Trophoblast cell (in vitro differentiated cells and primary cell): ENCODE data around the gene RPL41.

Source experiments
- DNase-seq, 2 donors: peaks; one replicate each; pipeline ENCODE4 v3.0.0-alpha.2; 2016
- H2AFZ ChIP-seq: 2 replicates; pipeline ENCODE4 v1.6.1; 2013; ENCODE audit warnings: low read length, moderate library complexity, mild to moderate bottlenecking; ENCODE audit not compliant: insufficient read depth, poor library complexity
- H2AK5ac ChIP-seq: 2 replicates; pipeline ENCODE4 v1.6.1; 2013; ENCODE audit warnings: mild to moderate bottlenecking, low read length
- H2BK120ac ChIP-seq: 2 replicates; pipeline ENCODE4 v1.6.1; 2013; ENCODE audit warnings: low read length, mild to moderate bottlenecking, moderate library complexity; ENCODE audit not compliant: insufficient read depth, poor library complexity
- H2BK12ac ChIP-seq: 2 replicates; pipeline ENCODE4 v1.6.1; 2013; ENCODE audit warnings: mild to moderate bottlenecking, low read length, moderate library complexity
- H2BK5ac ChIP-seq: 2 replicates; pipeline ENCODE4 v1.6.1; 2013; ENCODE audit warnings: low read length, low read depth, moderate library complexity, mild to moderate bottlenecking; ENCODE audit not compliant: poor library complexity
- H3K14ac ChIP-seq: 2 replicates; pipeline ENCODE4 v1.6.1; 2013; ENCODE audit warnings: mild to moderate bottlenecking, low read length
- H3K18ac ChIP-seq: 2 replicates; pipeline ENCODE4 v1.6.1; 2013; ENCODE audit warnings: mild to moderate bottlenecking, low read length
- H3K23ac ChIP-seq: 2 replicates; pipeline ENCODE4 v1.6.1; 2013; ENCODE audit warnings: low read length
- H3K27ac ChIP-seq: 2 replicates; pipeline ENCODE4 v1.5.1; 2013; ENCODE audit warnings: low read depth, mild to moderate bottlenecking, inconsistent platforms, low read length, moderate library complexity
- H3K27me3 ChIP-seq: 2 replicates; pipeline ENCODE4 v1.6.1; 2013; ENCODE audit warnings: inconsistent platforms, mild to moderate bottlenecking, low read length, moderate library complexity; ENCODE audit not compliant: insufficient read depth
- H3K36me3 ChIP-seq, 2 experiments: 1 replicate in 1 of 2; 2 replicates in 1 of 2; pipeline ENCODE4 v1.6.1; 2013; ENCODE audit warnings: low read length in 2 of 2, mild to moderate bottlenecking in 2 of 2, moderate library complexity in 1 of 2; ENCODE audit not compliant: insufficient read depth in 2 of 2, control insufficient read depth in 1 of 2
- H3K4ac ChIP-seq: 2 replicates; pipeline ENCODE4 v1.6.1; 2013; ENCODE audit warnings: low read depth, mild to moderate bottlenecking, low read length, moderate library complexity
- H3K4me1 ChIP-seq, 2 experiments: 1 replicate in 1 of 2; 2 replicates in 1 of 2; pipeline ENCODE4 v1.6.1; 2013; ENCODE audit warnings: low read length in 2 of 2, mild to moderate bottlenecking in 2 of 2, moderate library complexity in 1 of 2; ENCODE audit not compliant: insufficient read depth in 2 of 2, control insufficient read depth in 1 of 2
- H3K4me2 ChIP-seq: 2 replicates; pipeline ENCODE4 v1.6.1; 2013; ENCODE audit warnings: inconsistent platforms, mild to moderate bottlenecking, low read length, moderate library complexity
- H3K4me3 ChIP-seq: 2 replicates; pipeline ENCODE4 v1.5.1; 2013; ENCODE audit warnings: mild to moderate bottlenecking, low read depth, low read length, inconsistent platforms
- H3K79me1 ChIP-seq: one replicate; pipeline ENCODE4 v1.6.1; 2013; ENCODE audit warnings: low read length
- H3K79me2 ChIP-seq: 2 replicates; pipeline ENCODE4 v1.6.1; 2013; ENCODE audit warnings: low read length, mild to moderate bottlenecking; ENCODE audit not compliant: control insufficient read depth, insufficient read depth, poor library complexity
- H3K9ac ChIP-seq: 2 replicates; pipeline ENCODE4 v1.6.1; 2013; ENCODE audit warnings: mild to moderate bottlenecking, low read length
- H3K9me3 ChIP-seq: 2 replicates; pipeline ENCODE4 v1.6.1; 2013; ENCODE audit warnings: low read depth, mild to moderate bottlenecking, control low read depth, inconsistent platforms, low read length; ENCODE audit not compliant: insufficient read depth
- H4K12ac ChIP-seq: 2 replicates; pipeline ENCODE4 v1.6.1; 2013; ENCODE audit warnings: low read depth, mild to moderate bottlenecking, low read length, moderate library complexity
- H4K8ac ChIP-seq: 2 replicates; pipeline ENCODE4 v1.6.1; 2013; ENCODE audit warnings: low read depth, mild to moderate bottlenecking, low read length, moderate library complexity
- H4K91ac ChIP-seq: one replicate; pipeline ENCODE4 v1.6.1; 2013; ENCODE audit warnings: low read depth, mild to moderate bottlenecking, low read length, moderate library complexity
- WGBS: extraction: QIAGEN DNeasy Blood & Tissue Kit; methylation state at CpG from one replicate; pipeline ENCODE4 v1.1.7; 2013; ENCODE audit warnings: missing lambda C conversion rate; ENCODE audit not compliant: insufficient read length, insufficient coverage; ENCODE audit errors: extremely low coverage; 5-methylcytosine and 5-hydroxymethylcytosine counted together

RPL41 gene

GRCh38 chr12:56124133-56124532 is 7.7 kb downstream of the RPL41 start:
- H3K9me3 ChIP-seq = no peaks in the 10 kb centered on the region
- no peak overlapping the region for H2BK5ac ChIP-seq
- no CpG with 5 or more reads among the region's 4 CpGs for WGBS
- no peak overlapping the region for H2AK5ac ChIP-seq
- no peak for DNase-seq
- peaks cover 9% of the 10 kb centered on the region for H3K79me1 ChIP-seq
- H3K4me3 ChIP-seq = no peak overlapping the region
- peaks cover 7% of the 10 kb centered on the region for H3K79me2 ChIP-seq
- H3K4me2 ChIP-seq = no peak overlapping the region
- no peaks in the 10 kb centered on the region for H3K27me3 ChIP-seq
- no peak overlapping the region for H3K9ac ChIP-seq
- H3K4ac ChIP-seq = no peak overlapping the region
- H3K23ac ChIP-seq = no peak overlapping the region
- H3K36me3 ChIP-seq = peaks cover 7 to 12% of the 10 kb centered on the region in 2 experiments
- peaks cover 5 to 7% of the 10 kb centered on the region in 2 experiments for H3K4me1 ChIP-seq
- H4K12ac ChIP-seq = no peak overlapping the region
- H3K18ac ChIP-seq = no peak overlapping the region
- H4K91ac ChIP-seq = no peak overlapping the region
- no peak overlapping the region for H2BK120ac ChIP-seq
- H2AFZ ChIP-seq = no peak overlapping the region
- no peak overlapping the region for H3K14ac ChIP-seq
- no peak overlapping the region for H3K27ac ChIP-seq
- no peak overlapping the region for H2BK12ac ChIP-seq
- H4K8ac ChIP-seq = no peak overlapping the region

- no peak for DNase-seq
- no peak overlapping the region for H3K14ac ChIP-seq
- no peak overlapping the region for H3K27ac ChIP-seq
- H3K4me1 ChIP-seq = peaks cover 11 to 12% of the 10 kb centered on the region in 2 experiments
- WGBS = no CpG with 5 or more reads among the region's 3 CpGs
- H3K9me3 ChIP-seq = no peaks in the 10 kb centered on the region
- H2BK120ac ChIP-seq = no peak overlapping the region
- H3K4ac ChIP-seq = no peak overlapping the region
- peaks cover 9% of the 10 kb centered on the region for H3K79me1 ChIP-seq
- H3K23ac ChIP-seq = no peak overlapping the region
- H4K91ac ChIP-seq = no peak overlapping the region
- H3K36me3 ChIP-seq = peaks cover 9 to 16% of the 10 kb centered on the region in 2 experiments
- no peak overlapping the region for H3K9ac ChIP-seq
- no peak overlapping the region for H3K4me3 ChIP-seq
- H4K8ac ChIP-seq = no peak overlapping the region
- no peak overlapping the region for H2BK12ac ChIP-seq
- no peak overlapping the region for H2AK5ac ChIP-seq
- H3K79me2 ChIP-seq = peaks cover 7% of the 10 kb centered on the region
- no peaks in the 10 kb centered on the region for H3K27me3 ChIP-seq
- no peak overlapping the region for H3K18ac ChIP-seq
- H2BK5ac ChIP-seq = no peak overlapping the region
- no peak overlapping the region for H3K4me2 ChIP-seq
- H2AFZ ChIP-seq = no peak overlapping the region
- no peak overlapping the region for H4K12ac ChIP-seq
Observed at GRCh38 chr12:56126732-56127239, 10.4 kb downstream of the RPL41 start.

- no peaks in the 10 kb centered on the region for H3K9me3 ChIP-seq
- no peak overlapping the region for H3K4ac ChIP-seq
- H3K36me3 ChIP-seq = peaks cover 14 to 23% of the 10 kb centered on the region in 2 experiments
- no peak overlapping the region for H2BK5ac ChIP-seq
- H3K27me3 ChIP-seq = no peaks in the 10 kb centered on the region
- H3K4me3 ChIP-seq = no peak overlapping the region
- no peak overlapping the region for H2BK120ac ChIP-seq
- no peak overlapping the region for H2BK12ac ChIP-seq
- H3K18ac ChIP-seq = no peak overlapping the region
- H3K4me2 ChIP-seq = peak overlapping the region; percentile 62
- H3K4me1 ChIP-seq = peaks cover 11 to 12% of the 10 kb centered on the region in 2 experiments
- no peak overlapping the region for H3K14ac ChIP-seq
- peaks cover 7% of the 10 kb centered on the region for H3K79me2 ChIP-seq
- no peak overlapping the region for H4K8ac ChIP-seq
- H3K23ac ChIP-seq = no peak overlapping the region
- H4K91ac ChIP-seq = no peak overlapping the region
- H3K27ac ChIP-seq = peak overlapping the region; percentile 18
- H3K79me1 ChIP-seq = peaks cover 9% of the 10 kb centered on the region
- WGBS = no CpG with 5 or more reads among the region's 8 CpGs
- no peak overlapping the region for H2AFZ ChIP-seq
- H2AK5ac ChIP-seq = no peak overlapping the region
- no peak for DNase-seq
- no peak overlapping the region for H3K9ac ChIP-seq
- no peak overlapping the region for H4K12ac ChIP-seq
Observed at GRCh38 chr12:56127485-56127887, 11.1 kb downstream of the RPL41 start.

- DNase-seq = peak; percentile 100
- H2BK120ac ChIP-seq = peak within 1 kb of the TSS; percentile 65
- no peaks in the 10 kb centered on the region for H3K9me3 ChIP-seq
- H3K9ac ChIP-seq = peak within 1 kb of the TSS; percentile 83
- H4K12ac ChIP-seq = peak within 1 kb of the TSS; percentile 58
- peak within 1 kb of the TSS; percentile 94 for H3K4me2 ChIP-seq
- H3K14ac ChIP-seq = peak within 1 kb of the TSS; percentile 97
- peaks cover 16 to 26% of the 10 kb centered on the region in 2 experiments for H3K36me3 ChIP-seq
- H3K23ac ChIP-seq = no peak within 1 kb of the TSS
- H3K4me1 ChIP-seq = peaks cover 11 to 12% of the 10 kb centered on the region in 2 experiments
- H2BK12ac ChIP-seq = peak within 1 kb of the TSS; percentile 30
- peak within 1 kb of the TSS; percentile 94 for H3K18ac ChIP-seq
- H3K4ac ChIP-seq = peak within 1 kb of the TSS; percentile 68
- peak within 1 kb of the TSS; percentile 86 for H4K8ac ChIP-seq
- peak within 1 kb of the TSS; percentile 85 for H4K91ac ChIP-seq
- H3K79me2 ChIP-seq = peaks cover 7% of the 10 kb centered on the region
- WGBS = no CpG with 5 or more reads among the region's 49 CpGs
- H3K27ac ChIP-seq = peak within 1 kb of the TSS; percentile 63
- peak within 1 kb of the TSS; percentile 70 for H2AK5ac ChIP-seq
- H3K27me3 ChIP-seq = no peaks in the 10 kb centered on the region
- H3K79me1 ChIP-seq = peaks cover 9% of the 10 kb centered on the region
- peak within 1 kb of the TSS; percentile 85 for H2AFZ ChIP-seq
- H3K4me3 ChIP-seq = peak within 1 kb of the TSS; percentile 87
- peak within 1 kb of the TSS; percentile 62 for H2BK5ac ChIP-seq
Observed at GRCh38 chr12:56127888-56128669, 11.6 kb downstream of the RPL41 start, which contains the start of gene ESYT1. Gene ESYT1 (plus strand): TSS chr12:56128267. CDS start chr12:56128320, 53 bp downstream.
